ENCODE results near the gene MTRF1.
"Not testable (repeated sequence)": the region's sequence is repeated elsewhere in the genome, so short reads cannot be mapped to it uniquely, and the experiment has no call there.

The MTRF1 gene

DNA sequence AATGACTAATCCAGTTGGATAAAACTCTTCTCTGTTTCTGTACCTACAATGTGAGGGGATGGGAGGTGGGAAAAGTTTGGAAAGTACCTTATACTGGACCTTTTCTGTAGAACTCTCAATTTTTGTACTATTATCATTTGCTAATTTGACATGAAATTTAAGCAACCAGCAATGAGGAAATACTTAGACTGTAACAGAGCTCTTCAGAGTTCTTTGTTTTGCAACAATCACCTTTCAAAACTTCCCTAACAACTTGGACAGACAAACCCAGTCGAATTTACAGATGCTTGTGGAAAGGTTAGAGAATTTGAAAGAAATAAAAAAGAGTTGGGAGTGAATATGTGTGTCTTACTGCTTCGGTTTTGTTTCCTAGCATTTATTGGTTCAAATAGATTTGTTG is 85.8 kb downstream of the MTRF1 start:
- DNase-seq (ENCODE audit: low spot score), result no peak

DNA sequence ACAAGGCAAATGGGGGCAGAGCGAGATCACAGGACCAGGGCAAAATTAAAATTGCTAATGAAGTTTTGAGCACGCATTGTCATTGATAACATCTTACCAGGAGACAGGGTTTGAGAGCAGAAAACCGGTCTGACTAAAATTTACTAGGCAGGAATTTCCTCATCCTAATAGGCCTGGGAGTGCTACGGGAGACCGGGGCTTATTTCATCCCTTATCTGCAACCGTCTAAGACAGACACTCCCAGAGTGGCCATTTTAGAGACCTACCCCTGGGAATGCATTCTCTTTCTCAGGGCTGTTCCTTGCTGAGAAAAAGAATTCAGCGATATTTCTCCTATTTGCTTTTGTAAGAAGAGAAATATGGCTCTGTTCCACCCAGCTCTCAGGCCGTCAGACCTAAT is 87.8 kb downstream of the MTRF1 start:
- DNase-seq (ENCODE audit: low spot score), result not testable (repeated sequence)
